NCI-H345 (cell line): ENCODE data around the gene PGAP3.

Experiments used
- DNase-seq: peaks from one replicate; lab custom pipeline; 2025; lab: John Stamatoyannopoulos, UW

The PGAP3 gene

GRCh38 chr17:39639043-39639442 lies 48.8 kb downstream of the PGAP3 start:
- DNase-seq: no peak

GRCh38 chr17:39638317-39638716 lies 49.5 kb downstream of the PGAP3 start:
- DNase-seq: no peak

- peak; percentile 91 for DNase-seq
Observed at GRCh38 chr17:39636927-39637736, 50.7 kb downstream of the PGAP3 start, which contains the start of gene STARD3. Gene STARD3, plus strand, starts transcription at chr17:39637144. Its CDS starts 16,388 bp downstream, at chr17:39653532.

- DNase-seq: no peak
Observed at GRCh38 chr17:39636587-39636926, 51.3 kb downstream of the PGAP3 start.

GRCh38 chr17:39635614-39636176 lies 52.2 kb downstream of the PGAP3 start:
- DNase-seq: no peak

GRCh38 chr17:39634384-39634871 lies 53.4 kb downstream of the PGAP3 start:
- peak; percentile 38 for DNase-seq

- no peak for DNase-seq
Observed at GRCh38 chr17:39633570-39634183, 54.2 kb downstream of the PGAP3 start.

- no peak for DNase-seq
Observed at GRCh38 chr17:39632153-39632941, 55.5 kb downstream of the PGAP3 start.

- no peak for DNase-seq
Observed at GRCh38 chr17:39631403-39631802, 56.5 kb downstream of the PGAP3 start.

GRCh38 chr17:39629898-39630297 lies 58.0 kb downstream of the PGAP3 start:
- DNase-seq: no peak

- no peak for DNase-seq
Observed at GRCh38 chr17:39629494-39629880, 58.4 kb downstream of the PGAP3 start.

GRCh38 chr17:39628655-39629493 lies 59.0 kb downstream of the PGAP3 start:
- peak; percentile 47 for DNase-seq

- no peak for DNase-seq
Observed at GRCh38 chr17:39627712-39628516, 59.9 kb downstream of the PGAP3 start.

- no peak for DNase-seq
Observed at GRCh38 chr17:39627047-39627711, 60.7 kb downstream of the PGAP3 start.

- no peak for DNase-seq
Observed at GRCh38 chr17:39626171-39627046, 61.4 kb downstream of the PGAP3 start, which contains the start of gene PPP1R1B. Gene PPP1R1B, plus strand, starts transcription at chr17:39626952. Its CDS starts 441 bp downstream, at chr17:39627393.

- DNase-seq: no peak
Observed at GRCh38 chr17:39625198-39625785, 62.6 kb downstream of the PGAP3 start.

- DNase-seq: no peak
Observed at GRCh38 chr17:39624313-39624712, 63.5 kb downstream of the PGAP3 start.

- peak; percentile 82 for DNase-seq
Observed at GRCh38 chr17:39623356-39623950, 64.4 kb downstream of the PGAP3 start.
